ENCODE data around the gene LMAN2. TPM values are rescaled to one million over a fixed set of nuclear protein-coding genes. Genes with fewer than 3 reads are reported as not detected.

Gene LMAN2
- total RNA-seq, 1 donor from 2014 or later, result 166 TPM

- Histone ChIP-seq H3K27ac (no peak overlapping the region), H3K4me1 (no peaks in the 10 kb centered on the region), H3K4me3 (no peak overlapping the region), H3K9me3 (no peaks in the 10 kb centered on the region), H3K27me3 (no peaks in the 10 kb centered on the region), H3K36me3 (no peaks in the 10 kb centered on the region)
- DNase-seq (ENCODE audit: extremely low spot score in 2 of 2), result no peak
- intact Hi-C loops (cut with DNase I), result no loop called here
- TF ChIP-seq CTCF (IDR thresholded peaks at IDR 0.05) (no peak), POLR2AphosphoS5 (IDR thresholded peaks at IDR 0.05; ENCODE audit: insufficient read depth in 1 of 2, low read depth in 1 of 2) (no peak), POLR2A (IDR thresholded peaks at IDR 0.05) (no peak)
These were observed 30.6 kb downstream of the LMAN2 start for GRCh38 chr5:177320879-177321278.

GRCh38 chr5:177319913-177320588 is 31.4 kb downstream of the LMAN2 start:
- no peak overlapping the region for H3K27ac ChIP-seq
- H3K27me3 ChIP-seq, result no peaks in the 10 kb centered on the region
- no peaks in the 10 kb centered on the region for H3K4me1 ChIP-seq
- intact Hi-C loops (cut with DNase I), result loop anchor here (10.0 kb wide), 1 partner anchor 135 kb away; no protein-coding TSS in a partner anchor
- H3K4me3 ChIP-seq, result no peak overlapping the region
- no peak for TF ChIP-seq CTCF (IDR thresholded peaks at IDR 0.05)
- TF ChIP-seq POLR2A (IDR thresholded peaks at IDR 0.05), result no peak
- TF ChIP-seq POLR2AphosphoS5 (IDR thresholded peaks at IDR 0.05; ENCODE audit: insufficient read depth in 1 of 2, low read depth in 1 of 2), result no peak
- H3K36me3 ChIP-seq, result no peaks in the 10 kb centered on the region
- no peak for DNase-seq (ENCODE audit: extremely low spot score in 2 of 2)
- no peaks in the 10 kb centered on the region for H3K9me3 ChIP-seq

GRCh38 chr5:177317959-177318377 is 33.5 kb downstream of the LMAN2 start:
- Histone ChIP-seq H3K27me3 (no peaks in the 10 kb centered on the region), H3K9me3 (no peaks in the 10 kb centered on the region), H3K4me3 (no peak overlapping the region), H3K4me1 (no peaks in the 10 kb centered on the region), H3K27ac (no peak overlapping the region), H3K36me3 (no peaks in the 10 kb centered on the region)
- intact Hi-C loops (cut with DNase I), result loop anchor here (10.0 kb wide), 1 partner anchor 137 kb away; no protein-coding TSS in a partner anchor
- no peak for DNase-seq (ENCODE audit: extremely low spot score in 2 of 2)
- TF ChIP-seq CTCF (IDR thresholded peaks at IDR 0.05), result peak; percentile 59 to 71 (median 59)
- peak in 1 of 2 donors; percentile 62 for TF ChIP-seq POLR2AphosphoS5 (IDR thresholded peaks at IDR 0.05; ENCODE audit: insufficient read depth in 1 of 2, low read depth in 1 of 2)
- TF ChIP-seq POLR2A (IDR thresholded peaks at IDR 0.05), result no peak

- DNase-seq (ENCODE audit: extremely low spot score in 2 of 2), result no peak
- intact Hi-C loops (cut with DNase I), result loop anchor here (10.0 kb wide), 1 partner anchor 139 kb away; no protein-coding TSS in a partner anchor
- TF ChIP-seq POLR2AphosphoS5 (IDR thresholded peaks at IDR 0.05; ENCODE audit: insufficient read depth in 1 of 2, low read depth in 1 of 2) (no peak), CTCF (IDR thresholded peaks at IDR 0.05) (no peak), POLR2A (IDR thresholded peaks at IDR 0.05) (no peak)
These were observed 35.5 kb downstream of the LMAN2 start for GRCh38 chr5:177316005-177316404.

GRCh38 chr5:177315411-177315810 is 36.1 kb downstream of the LMAN2 start:
- Histone ChIP-seq H3K27ac (no peak overlapping the region), H3K27me3 (no peaks in the 10 kb centered on the region), H3K36me3 (no peaks in the 10 kb centered on the region), H3K4me3 (no peak overlapping the region), H3K4me1 (peaks cover 23% of the 10 kb centered on the region), H3K9me3 (no peaks in the 10 kb centered on the region)
- intact Hi-C loops (cut with DNase I), result loop anchor here (10.0 kb wide), 1 partner anchor 139 kb away; no protein-coding TSS in a partner anchor
- no peak for DNase-seq (ENCODE audit: extremely low spot score in 2 of 2)
- TF ChIP-seq CTCF (IDR thresholded peaks at IDR 0.05) (no peak), POLR2A (IDR thresholded peaks at IDR 0.05) (no peak), POLR2AphosphoS5 (IDR thresholded peaks at IDR 0.05; ENCODE audit: insufficient read depth in 1 of 2, low read depth in 1 of 2) (no peak)

More at GRCh38 chr5:177316005-177316404, 35.5 kb downstream of the LMAN2 start:
- Histone ChIP-seq H3K9me3 (no peaks in the 10 kb centered on the region), H3K4me1 (peaks cover 17% of the 10 kb centered on the region), H3K27me3 (no peaks in the 10 kb centered on the region), H3K36me3 (no peaks in the 10 kb centered on the region), H3K27ac (no peak overlapping the region), H3K4me3 (no peak overlapping the region)
